ENCODE data around the gene CEP85.

CEP85 gene

GRCh38 chr1:26317612-26318337, 83.8 kb downstream of the CEP85 start, which contains the start of gene CD52:
TSS of gene CD52 (plus strand) at chr1:26317958. CDS start at chr1:26318018, 60 bp downstream.
- DNase-seq, result peak; percentile 81

DNA sequence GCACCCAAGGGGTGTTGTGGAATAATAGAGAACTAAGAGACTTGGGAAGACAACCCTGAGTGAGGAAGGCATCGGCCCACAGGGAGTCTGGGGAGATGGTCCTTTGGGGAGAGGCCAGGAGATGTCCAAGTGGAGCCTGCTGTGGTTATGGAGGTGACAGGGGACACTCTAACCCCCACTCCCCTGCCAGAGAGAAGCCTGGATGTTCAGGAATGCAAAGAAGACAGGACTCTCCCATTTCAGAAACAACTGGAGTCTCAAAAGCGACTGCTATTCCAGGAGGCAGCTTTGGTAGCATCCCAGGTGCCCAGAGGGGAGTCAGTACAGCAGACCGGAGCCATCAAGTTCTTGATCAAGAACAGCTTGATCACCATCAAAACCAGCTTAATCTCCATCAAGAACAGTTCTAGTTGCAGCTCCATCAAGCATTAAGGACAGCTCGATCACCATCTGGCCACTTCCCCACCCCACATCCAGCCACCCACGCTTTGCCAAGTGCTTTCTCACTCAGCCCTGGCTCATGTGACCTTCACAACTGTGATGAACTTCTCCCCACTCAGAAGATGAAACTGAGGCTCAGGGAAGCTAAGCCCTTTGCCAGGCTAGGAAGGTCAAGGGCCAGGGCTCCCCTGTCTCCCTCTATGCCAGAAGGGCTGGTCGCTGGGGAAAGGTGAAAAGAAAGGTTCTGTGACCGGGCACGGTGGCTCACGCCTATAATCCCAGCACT, 84.5 kb downstream of the CEP85 start:
- DNase-seq, result no peak

DNA sequence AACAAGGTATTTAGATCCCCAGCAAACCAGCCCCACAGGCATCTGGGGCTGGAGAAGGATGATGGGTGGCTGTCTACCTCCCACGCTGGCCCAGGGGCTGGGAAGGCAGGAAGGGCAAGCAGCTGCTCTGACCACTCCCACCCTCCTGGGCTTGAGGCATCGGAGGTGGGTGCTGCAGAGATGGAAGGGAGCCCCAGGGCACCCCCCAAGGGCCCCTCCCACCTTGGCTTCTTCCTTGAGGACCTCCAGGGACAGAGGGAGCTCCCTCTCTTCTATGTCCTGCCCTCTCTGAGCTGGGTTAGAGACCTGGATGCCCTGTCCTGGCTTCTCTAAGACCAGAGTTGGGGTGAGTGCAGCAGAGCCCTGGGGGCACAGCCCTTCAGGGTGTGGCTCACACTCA, 86.9 kb downstream of the CEP85 start:
- DNase-seq, result no peak

- peak; percentile 88 for DNase-seq
Measured at GRCh38 chr1:26321315-26322041, 87.5 kb downstream of the CEP85 start.

GRCh38 chr1:26322042-26322331, 88.0 kb downstream of the CEP85 start:
- no peak for DNase-seq

DNA sequence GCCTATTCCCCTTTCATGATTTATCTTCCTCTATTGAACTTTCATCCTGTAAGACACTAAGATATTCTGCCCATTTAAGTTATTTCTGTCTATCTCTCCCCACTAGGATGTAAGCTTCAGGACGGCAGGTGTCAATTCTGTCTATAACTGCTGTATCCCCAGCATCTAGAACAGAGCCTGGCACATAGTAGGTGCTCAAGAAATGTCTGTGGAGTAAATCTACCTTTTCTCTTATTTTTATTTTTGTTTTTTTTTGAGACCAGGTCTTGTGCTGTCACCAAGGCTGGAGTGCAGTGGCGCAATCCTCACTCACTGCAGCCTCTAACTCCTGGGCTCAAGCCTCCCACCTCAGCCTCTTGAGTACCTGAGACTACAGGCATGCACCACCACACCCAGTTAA, 89.4 kb downstream of the CEP85 start:
- DNase-seq, result no peak

- no peak for DNase-seq
Measured at GRCh38 chr1:26324550-26324949, 90.5 kb downstream of the CEP85 start.

- DNase-seq, result no peak
Measured at GRCh38 chr1:26327956-26328362, 94.0 kb downstream of the CEP85 start.
